Measurements from ENCODE around the gene PPP2R2B.

- TF ChIP-seq SP1 (IDR thresholded peaks at IDR 0.05) (no peak), FOXA1 (IDR thresholded peaks at IDR 0.05) (no peak), HDGF (IDR thresholded peaks at IDR 0.05; ENCODE audit: borderline replicate concordance) (no peak), LEF1 (IDR thresholded peaks at IDR 0.05; ENCODE audit: borderline replicate concordance) (no peak), FOXM1 (IDR thresholded peaks at IDR 0.05; ENCODE audit: borderline replicate concordance) (no peak), TARDBP (IDR thresholded peaks at IDR 0.05) (no peak), ELF4 (IDR thresholded peaks at IDR 0.05) (no peak), BHLHE40 (IDR thresholded peaks at IDR 0.05; ENCODE audit: borderline replicate concordance) (no peak), ZNF384 (IDR thresholded peaks at IDR 0.05) (no peak), SUZ12 (IDR thresholded peaks at IDR 0.05) (no peak), PKNOX1 (IDR thresholded peaks at IDR 0.05) (no peak), FOXK2 (IDR thresholded peaks at IDR 0.05) (no peak), NFRKB (IDR thresholded peaks at IDR 0.05) (no peak), CTBP1 (IDR thresholded peaks at IDR 0.05; ENCODE audit: borderline replicate concordance) (no peak)
These were observed 196.9 kb downstream of the PPP2R2B start for GRCh38 chr5:146681585-146682105.
